ENCODE results near the gene ASB15.

The ASB15 gene

DNA sequence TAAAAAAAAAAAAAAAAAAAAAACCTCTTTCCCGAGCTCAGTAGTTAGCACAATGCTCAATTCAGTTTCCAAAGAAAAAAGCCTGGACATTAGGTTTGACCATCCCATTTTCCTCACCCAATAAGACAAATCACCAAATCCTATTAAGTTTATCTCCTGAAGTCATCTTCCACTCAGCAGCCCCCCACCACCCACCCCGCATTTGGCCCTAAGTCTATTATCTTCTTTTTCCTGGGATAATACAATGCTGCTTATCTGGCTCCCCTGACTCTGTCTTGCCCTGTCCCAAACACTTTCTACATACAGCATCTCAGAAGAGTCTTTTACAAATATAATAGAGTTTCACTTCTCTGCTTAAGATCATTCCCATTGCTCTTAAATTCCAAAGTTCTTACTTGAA is 36.3 kb downstream of the ASB15 start:
- Histone ChIP-seq H3K27ac (no peak overlapping the region), H3K4me3 (ENCODE audit: low read depth, low read length) (no peak overlapping the region), H3K9me3 (ENCODE audit: severe bottlenecking) (no peaks in the 10 kb centered on the region), H3K27me3 (ENCODE audit: insufficient read depth, low read depth, severe bottlenecking) (no peaks in the 10 kb centered on the region), H3K36me3 (no peaks in the 10 kb centered on the region)
- peak; percentile 76 for DNase-seq
- TF ChIP-seq, protein P1, sequence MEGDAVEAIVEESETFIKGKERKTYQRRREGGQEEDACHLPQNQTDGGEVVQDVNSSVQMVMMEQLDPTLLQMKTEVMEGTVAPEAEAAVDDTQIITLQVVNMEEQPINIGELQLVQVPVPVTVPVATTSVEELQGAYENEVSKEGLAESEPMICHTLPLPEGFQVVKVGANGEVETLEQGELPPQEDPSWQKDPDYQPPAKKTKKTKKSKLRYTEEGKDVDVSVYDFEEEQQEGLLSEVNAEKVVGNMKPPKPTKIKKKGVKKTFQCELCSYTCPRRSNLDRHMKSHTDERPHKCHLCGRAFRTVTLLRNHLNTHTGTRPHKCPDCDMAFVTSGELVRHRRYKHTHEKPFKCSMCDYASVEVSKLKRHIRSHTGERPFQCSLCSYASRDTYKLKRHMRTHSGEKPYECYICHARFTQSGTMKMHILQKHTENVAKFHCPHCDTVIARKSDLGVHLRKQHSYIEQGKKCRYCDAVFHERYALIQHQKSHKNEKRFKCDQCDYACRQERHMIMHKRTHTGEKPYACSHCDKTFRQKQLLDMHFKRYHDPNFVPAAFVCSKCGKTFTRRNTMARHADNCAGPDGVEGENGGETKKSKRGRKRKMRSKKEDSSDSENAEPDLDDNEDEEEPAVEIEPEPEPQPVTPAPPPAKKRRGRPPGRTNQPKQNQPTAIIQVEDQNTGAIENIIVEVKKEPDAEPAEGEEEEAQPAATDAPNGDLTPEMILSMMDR (IDR thresholded peaks at IDR 0.05; ENCODE audit: low read depth, low read length): no peak

DNA sequence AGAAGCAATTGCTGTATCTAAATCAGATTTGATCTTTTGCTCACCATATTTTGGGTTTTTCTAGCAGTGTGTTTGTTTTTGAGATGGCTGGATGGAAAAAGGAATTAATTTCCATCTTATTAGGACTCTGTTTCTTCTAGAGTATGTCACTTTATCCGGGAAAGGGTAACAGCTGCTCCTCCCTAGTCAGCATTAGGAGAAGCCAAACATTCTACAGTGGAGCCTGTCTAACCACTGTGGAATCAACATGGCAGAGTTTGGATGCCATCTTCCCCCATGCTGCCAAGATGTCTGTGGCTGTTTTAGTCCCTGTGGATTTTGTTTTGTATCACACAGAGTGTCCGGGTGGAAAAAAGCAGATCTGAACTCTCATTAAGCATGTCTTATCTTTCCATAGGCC is 38.0 kb downstream of the ASB15 start:
- Histone ChIP-seq H3K4me3 (ENCODE audit: low read depth, low read length) (no peak overlapping the region), H3K9me3 (ENCODE audit: severe bottlenecking) (no peaks in the 10 kb centered on the region), H3K27me3 (ENCODE audit: insufficient read depth, low read depth, severe bottlenecking) (no peaks in the 10 kb centered on the region), H3K36me3 (no peaks in the 10 kb centered on the region), H3K27ac (no peak overlapping the region)
- TF ChIP-seq, protein P1 (IDR thresholded peaks at IDR 0.05; ENCODE audit: low read depth, low read length): no peak
- DNase-seq: no peak

DNA sequence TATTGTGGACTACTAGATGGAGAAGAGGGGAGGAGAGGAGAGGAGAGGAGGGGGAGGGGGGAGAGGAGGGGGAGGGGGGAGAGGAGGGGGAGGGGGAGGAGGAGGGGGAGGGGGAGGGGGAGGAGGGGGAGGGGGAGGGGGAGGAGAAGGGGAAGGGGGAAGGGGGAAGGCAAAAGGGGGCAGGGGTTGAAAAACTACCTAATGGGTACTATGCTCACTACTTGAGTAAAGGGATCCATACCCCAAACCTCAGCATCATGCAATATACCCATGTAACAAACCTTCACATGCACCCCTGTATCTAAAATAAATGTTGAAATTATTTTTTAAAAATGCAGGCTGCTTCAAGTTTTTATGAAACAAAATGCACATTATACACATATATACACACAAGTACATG is 39.0 kb downstream of the ASB15 start:
- Histone ChIP-seq H3K27me3 (ENCODE audit: insufficient read depth, low read depth, severe bottlenecking) (no peaks in the 10 kb centered on the region), H3K9me3 (ENCODE audit: severe bottlenecking) (no peaks in the 10 kb centered on the region), H3K36me3 (no peaks in the 10 kb centered on the region), H3K4me3 (ENCODE audit: low read depth, low read length) (no peak overlapping the region), H3K27ac (no peak overlapping the region)
- DNase-seq: no peak
- TF ChIP-seq, protein P1 (IDR thresholded peaks at IDR 0.05; ENCODE audit: low read depth, low read length): no peak

DNA sequence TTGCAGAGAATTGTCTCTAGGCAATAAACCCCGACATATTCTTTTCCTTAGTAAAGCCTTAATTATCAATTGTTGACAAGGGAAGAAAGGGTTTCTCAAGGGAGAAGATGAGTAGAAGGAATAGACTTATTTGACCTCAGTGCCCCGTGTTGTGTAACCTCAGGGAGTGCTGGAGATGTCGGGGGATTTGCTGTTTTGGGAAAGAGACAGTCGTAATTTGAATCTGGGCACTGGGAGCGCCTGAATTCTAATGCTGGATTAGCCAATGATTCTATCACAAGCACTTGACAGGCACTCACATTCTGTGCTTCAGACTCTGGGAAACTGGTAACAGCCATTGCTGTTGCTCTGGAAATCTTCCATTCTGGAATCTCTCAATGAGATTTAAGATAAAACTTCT is 40.3 kb downstream of the ASB15 start:
- DNase-seq: no peak
- Histone ChIP-seq H3K36me3 (no peaks in the 10 kb centered on the region), H3K27ac (no peak overlapping the region), H3K4me3 (ENCODE audit: low read depth, low read length) (no peak overlapping the region), H3K27me3 (ENCODE audit: insufficient read depth, low read depth, severe bottlenecking) (no peaks in the 10 kb centered on the region), H3K9me3 (ENCODE audit: severe bottlenecking) (no peaks in the 10 kb centered on the region)
- TF ChIP-seq, protein P1 (IDR thresholded peaks at IDR 0.05; ENCODE audit: low read depth, low read length): no peak

DNA sequence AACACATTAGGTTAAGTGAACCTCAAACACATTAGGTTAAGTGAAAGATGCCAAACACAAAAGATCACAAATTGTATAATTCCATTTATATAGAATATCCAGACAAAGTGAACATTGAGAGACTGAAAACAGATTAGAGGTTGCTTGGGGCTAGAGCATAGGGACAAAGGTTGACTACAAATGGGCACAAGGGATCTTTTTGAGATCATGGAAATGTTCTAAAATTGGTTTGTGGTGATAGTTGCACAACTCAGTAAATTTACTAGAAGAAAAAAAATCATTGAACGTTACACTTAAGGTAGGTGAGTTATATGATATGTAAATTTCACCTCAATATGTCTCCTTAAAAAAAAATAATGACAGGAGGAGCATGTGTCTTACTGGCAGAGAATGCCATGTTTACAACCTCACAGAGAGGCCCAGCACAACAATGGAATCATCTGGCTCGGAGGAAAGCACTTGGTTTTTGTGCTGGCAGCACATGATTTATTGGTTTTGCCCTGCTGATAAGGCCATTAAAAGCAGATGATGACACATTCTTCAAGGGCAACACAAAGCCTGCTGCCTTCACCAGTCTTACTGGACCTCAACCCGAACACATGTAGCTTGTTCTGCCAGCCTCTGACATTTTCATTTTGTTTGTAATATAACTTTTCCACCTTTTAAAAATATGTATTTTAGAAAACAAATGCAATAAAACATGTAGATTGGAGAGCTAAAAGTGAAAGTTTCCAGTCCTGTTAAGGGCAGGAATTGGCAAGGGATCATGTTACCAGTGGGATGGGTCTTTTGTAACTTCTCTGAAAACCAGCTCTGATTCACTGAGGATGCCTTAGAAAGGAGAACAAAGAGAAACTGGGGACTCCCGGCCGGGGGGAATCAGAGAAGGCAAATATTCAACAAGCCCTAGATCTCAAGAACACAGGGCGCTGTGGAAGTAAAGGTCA is 42.1 kb downstream of the ASB15 start:
- DNase-seq: no peak
- TF ChIP-seq, protein P1 (IDR thresholded peaks at IDR 0.05; ENCODE audit: low read depth, low read length): no peak
- no peaks in the 10 kb centered on the region for H3K9me3 ChIP-seq (ENCODE audit: severe bottlenecking)
- no peak overlapping the region for H3K4me3 ChIP-seq (ENCODE audit: low read depth, low read length)
- H3K27ac ChIP-seq: no peak overlapping the region
- no peaks in the 10 kb centered on the region for H3K27me3 ChIP-seq (ENCODE audit: insufficient read depth, low read depth, severe bottlenecking)
- no peaks in the 10 kb centered on the region for H3K36me3 ChIP-seq

All from WERI-Rb-1 (cell line).